HK-2 (cell line): Measurements from ENCODE around the gene TNFRSF11A.

Experiments used
- DNase-seq: peaks from one replicate; pipeline ENCODE4 v3.0.0-alpha.2; 2018; ENCODE audit not compliant: unreplicated experiment

TNFRSF11A gene

GRCh38 chr18:62325806-62326645 is 916 bp downstream of the TNFRSF11A start:
- DNase-seq, result no peak

GRCh38 chr18:62326646-62327348 is 1.7 kb downstream of the TNFRSF11A start:
- DNase-seq, result no peak

GRCh38 chr18:62327977-62328376 is 2.9 kb downstream of the TNFRSF11A start:
- DNase-seq, result no peak

DNA sequence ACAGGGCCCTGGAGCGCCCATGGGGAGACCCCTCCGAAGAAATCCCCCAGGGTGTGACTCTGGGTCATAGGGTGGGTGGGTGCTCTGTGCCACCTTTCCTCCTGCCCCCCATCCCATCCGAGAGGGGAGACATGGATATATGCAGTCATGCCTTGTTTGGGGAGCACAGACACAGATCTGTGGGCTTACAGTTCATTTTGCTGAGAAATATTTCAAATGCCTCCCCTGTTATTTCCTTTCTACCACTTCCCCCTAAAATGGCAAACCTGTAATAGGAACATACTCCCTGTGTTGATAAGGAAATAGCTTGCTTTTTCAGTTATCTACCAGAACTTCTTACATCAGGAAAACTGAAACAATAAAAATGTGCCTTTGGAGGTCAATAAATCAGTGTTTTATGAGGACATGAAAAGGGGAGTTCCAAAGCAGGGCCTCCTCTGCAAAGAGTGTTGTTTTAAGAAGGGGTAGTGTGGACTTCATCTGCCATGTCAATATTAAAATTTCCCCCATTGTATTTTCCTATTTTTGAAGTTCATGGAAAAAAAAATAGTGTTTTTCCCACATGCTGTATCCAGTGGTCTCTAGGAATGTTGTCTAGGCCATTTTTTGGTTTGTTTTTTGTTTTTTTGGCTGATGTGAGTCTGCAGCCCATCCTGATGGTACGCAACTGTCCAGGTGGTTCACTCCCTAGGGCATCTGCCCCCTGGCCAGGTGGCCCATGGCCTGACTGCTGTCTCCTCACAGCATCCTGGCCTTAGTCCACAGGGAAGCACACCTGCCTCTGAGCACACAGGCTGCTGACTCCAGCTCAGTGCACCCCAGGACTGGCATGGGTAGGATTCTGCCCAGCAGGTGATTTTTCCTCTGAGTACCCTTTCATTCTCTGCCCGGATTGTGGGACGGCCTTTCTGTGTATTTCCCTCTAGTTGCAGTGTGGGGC is 3.7 kb downstream of the TNFRSF11A start:
- no peak for DNase-seq

DNA sequence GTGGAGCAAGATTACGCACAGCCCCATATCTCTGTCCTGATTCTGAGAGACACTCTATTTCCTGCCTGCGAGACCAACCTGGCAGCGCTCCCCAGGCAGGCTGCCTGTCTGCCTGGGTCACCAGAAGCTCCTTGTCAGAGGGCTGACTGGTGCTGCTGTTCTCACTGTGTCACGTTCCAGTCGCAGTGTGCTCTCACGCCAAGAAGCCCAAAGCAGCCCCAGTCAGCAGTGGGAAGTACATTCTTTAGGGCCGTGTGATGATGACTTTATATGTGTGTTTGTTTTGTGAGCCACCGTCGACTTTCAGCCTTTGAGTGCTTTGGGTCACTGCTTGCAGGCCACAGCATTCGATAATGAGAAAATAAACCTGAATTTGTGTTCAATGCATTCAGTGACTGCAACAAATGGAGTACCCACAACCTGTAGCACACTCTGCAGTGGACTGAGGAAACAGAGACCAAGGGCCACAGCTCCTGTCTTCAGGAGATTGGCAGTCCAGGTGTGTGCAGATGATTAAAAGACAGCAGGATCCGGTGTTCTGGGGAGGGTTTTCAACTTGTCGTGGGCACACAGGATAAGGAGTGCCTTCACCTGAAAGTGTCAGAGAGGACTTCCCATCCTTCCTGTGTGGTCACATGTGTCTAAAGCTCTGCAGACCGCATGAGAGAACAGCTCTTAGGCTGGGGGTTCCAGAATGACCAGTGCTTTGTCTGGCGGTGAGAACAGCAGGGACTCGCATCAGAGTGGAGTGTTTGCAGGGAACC is 4.8 kb downstream of the TNFRSF11A start:
- peak; percentile 53 for DNase-seq

DNA sequence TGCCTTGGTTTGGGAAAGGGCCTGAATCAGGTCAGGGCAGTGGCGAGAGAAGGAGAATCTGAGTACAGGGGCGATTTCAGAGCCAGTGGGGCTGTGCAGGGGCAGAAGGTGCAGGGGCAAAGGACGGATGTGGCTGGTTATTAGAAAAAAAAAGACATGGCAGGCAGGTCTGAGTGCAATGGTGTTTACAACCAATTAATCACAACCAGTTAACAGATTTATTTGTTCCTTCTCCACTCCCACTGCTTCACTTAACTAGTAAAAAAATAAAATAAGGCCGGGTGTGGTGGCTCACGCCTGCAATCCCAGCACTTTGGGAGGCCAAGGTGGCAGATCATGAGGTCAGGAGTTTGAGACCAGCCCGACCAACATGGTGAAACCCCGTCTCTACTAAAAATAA is 5.5 kb downstream of the TNFRSF11A start:
- DNase-seq, result no peak

- no peak for DNase-seq
Observed at GRCh38 chr18:62331581-62332356, 6.7 kb downstream of the TNFRSF11A start.

GRCh38 chr18:62332431-62332830 is 7.3 kb downstream of the TNFRSF11A start:
- no peak for DNase-seq

DNA sequence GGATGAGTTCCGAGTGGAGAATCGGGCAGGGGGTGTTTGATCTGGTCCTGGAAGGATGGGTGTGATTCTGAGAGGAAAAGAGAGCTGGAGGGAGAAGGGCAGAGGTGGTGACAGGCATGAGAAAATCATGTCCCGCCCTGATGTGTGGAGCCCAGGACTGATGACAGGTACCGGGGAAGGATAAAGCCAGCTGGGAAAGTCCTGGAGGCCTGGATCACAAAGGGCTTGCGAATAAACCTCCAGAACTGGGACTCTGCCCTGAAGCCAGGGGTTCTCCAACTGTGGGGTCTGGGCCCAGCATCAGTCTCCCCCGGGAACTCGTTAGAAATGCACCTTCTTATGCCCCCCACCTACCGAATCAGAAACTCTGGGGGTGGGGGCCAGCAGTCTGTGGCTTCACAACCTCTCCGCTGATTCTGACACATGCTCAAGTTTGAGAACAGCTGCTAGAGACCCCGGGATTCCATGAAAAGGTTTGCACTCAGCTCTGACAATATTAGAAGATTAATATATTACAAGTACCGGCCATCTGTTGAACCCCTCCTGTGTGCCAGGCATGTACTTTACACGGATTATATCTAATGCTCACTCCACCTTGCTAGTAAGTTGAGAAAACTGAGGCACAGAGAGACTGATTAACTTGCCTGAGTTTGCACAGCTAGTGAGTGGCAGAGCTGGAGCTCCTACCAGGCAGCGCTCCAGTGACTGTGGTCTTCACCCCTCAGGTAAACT is 8.0 kb downstream of the TNFRSF11A start:
- DNase-seq, result no peak

- DNase-seq, result no peak
Observed at GRCh38 chr18:62334120-62334519, 9.0 kb downstream of the TNFRSF11A start.

DNA sequence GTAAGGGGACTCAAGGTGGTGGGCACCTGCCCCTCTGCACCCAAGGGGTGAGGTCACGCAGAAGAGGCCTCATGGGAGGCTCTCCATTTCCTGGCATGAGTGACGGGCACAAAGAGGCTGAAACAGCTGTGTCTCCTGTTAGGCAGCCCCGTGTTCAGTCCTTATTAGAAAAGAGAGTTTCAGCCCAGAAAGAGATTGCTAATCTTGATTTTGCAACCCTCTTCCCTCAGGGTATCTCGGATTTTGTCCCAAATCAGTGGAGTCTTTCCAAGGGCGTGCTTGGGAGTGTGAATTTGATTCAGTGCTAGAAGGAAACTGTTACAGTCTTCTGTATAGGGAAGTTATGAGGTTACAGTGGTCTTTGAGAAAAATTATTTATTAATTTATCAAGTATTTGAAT is 10.4 kb downstream of the TNFRSF11A start:
- no peak for DNase-seq

GRCh38 chr18:62336618-62337017 is 11.5 kb downstream of the TNFRSF11A start:
- DNase-seq, result no peak

DNA sequence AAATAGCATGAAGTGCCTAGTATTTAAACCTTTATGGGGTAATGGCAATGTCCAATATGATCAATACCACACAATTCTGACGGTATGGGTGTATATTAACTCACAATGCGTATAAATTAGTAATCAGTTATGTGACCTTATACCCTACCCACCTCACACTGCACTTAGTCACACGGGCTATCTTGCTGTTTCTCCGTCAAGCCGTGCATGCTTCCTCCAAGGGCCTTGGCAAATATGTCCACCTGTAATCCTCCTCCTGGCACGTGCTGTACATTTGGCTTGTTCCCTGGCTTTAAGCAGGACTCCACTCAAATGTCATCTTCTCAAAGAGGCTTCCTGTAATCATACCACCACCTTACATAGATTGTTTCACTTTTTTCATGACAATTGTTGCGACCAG is 12.2 kb downstream of the TNFRSF11A start:
- no peak for DNase-seq

DNA sequence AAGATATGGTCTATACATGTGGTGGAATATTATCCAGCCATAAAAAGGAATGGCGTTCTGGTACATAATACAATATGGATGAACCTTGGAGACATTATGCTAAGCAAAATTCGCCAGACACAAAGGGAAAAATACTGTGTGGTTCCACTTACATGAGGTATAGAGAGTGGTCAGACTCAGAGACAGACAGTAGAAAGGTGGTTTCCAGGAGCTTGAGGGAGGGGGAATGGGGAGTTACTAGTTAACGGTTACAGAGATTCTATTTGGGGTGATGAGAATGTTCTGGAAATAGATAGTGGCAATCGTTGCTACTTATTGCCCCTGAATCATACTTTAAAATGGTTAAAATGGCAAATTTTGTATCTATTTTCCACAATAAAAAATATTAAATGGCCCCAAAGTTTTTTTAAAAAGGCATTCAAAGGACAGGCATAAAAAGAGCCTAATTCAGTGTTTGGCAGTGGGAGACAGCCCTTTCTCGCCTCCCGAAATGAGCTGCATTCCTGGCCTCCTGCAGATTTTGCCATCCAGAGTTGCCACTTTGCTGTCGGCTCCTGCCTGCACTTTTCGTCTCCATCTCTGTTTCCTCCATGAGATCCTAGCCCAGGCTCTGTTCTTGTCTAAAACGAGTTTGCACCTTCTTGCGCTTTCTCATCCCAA is 13.5 kb downstream of the TNFRSF11A start:
- DNase-seq, result no peak

DNA sequence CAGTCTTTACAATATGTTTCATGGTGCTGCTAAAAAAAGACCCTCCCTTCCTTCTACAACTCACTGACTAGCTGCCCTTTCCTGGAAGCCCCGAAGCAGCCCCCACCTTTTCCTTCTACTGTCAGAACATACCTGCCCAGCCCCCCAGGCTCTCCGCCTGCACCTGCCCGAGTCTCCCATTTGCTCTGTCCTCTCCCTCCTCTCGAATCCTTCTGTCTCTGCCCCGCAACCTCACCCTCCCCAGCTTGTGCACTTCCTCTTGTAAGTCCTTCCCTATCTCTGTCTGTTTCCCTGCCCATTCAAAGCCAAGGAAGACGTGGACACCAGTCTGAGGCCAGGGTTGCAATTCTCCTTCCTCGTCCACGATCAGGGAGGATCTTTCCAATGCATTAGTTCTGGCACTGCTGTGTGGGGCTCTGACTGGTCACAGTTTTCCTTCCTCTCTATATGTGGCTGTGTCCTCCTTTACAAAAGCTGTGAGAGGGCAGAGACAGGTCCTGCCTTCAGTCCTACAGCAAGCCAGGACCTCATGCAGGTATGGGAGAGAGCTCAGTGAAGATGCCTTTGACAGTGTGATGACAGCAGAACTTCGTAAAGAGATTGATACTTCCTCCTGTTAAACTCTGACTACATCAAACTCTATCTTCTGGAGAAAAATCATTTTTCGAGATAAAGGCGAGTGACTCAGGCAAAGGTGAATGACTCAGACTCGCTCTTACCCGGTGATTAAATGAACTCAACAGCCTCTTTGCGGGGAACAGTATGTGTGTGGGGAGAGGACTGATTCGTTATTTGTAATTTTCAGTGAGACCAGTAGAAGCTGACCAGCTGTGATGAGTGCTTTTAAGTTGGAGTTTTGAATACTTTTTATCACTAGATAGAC is 14.2 kb downstream of the TNFRSF11A start:
- no peak for DNase-seq

DNA sequence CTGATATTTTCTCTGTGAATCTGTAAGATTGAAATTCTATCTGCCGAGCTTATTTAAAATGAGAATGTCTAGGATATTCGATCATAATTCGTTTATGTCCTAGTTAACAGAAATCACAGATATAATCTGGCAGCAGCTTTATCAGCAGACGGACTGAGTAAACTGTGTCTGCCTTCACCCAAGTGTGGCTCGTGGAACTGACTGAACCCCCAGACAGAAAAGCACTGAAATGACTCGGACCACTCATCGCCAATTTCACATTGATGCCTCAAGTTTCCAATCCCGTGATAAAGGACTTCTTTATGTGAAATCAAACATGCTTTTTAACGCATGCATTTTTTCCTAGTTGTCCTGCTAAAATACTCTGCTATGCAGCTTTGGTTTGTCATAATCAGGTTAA is 15.9 kb downstream of the TNFRSF11A start:
- DNase-seq, result no peak

GRCh38 chr18:62341473-62341872 is 16.4 kb downstream of the TNFRSF11A start:
- no peak for DNase-seq

- DNase-seq, result no peak
Observed at GRCh38 chr18:62342884-62343283, 17.8 kb downstream of the TNFRSF11A start.
